ENCODE measurements around the gene ENOX1.

ENOX1 gene

DNA sequence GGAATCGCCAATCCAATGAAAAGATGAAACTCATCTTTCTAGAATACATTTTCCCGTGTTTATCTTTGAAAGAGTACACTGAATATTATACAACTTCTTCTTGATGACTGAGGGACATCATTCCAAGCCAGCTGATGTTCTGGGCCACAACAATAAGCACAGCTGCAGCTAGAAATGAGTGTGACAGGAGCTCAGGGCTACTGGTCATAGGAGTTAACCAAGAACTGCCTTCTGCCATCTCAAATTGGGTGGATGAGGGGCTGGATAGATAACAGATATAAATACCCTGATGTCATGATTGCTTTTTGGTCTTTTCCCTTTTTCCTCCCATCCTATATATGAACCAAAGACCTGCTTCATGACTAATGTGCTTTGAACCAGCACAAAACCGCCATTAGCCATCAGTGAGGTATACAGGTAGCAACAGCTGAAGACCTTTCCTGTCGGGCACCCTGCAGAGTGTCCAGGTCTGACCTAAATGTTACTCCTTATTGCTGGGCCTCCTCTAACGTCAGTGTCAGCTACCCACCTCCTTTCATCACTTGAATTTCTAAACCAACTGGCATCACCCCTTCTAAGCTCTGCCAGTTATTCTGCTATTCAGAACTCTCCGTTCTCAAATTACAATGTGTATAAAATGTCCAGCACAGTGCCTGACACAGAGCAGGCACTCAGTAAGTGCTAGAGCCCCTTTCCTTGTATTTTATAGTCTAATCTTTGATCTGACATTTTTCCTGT is 178.2 kb downstream of the ENOX1 start:
- no peak for DNase-seq (ENCODE audit: low read depth)

DNA sequence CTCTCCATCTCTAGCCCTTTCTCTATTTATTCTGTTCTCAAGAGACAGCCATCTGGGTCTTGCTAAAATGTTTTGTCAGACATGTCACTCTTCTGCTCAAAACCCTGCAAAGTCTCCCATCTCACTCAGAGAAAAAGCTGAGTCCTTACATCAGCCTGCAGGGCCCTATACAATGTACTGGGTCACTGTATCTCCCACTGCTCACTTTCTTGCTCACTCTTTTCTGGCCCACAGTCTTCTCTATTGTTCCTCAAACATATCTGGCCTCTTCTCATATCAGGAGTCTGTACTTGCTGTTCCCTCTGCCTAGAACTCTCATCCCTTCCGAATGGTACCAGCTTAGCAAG is 189.2 kb downstream of the ENOX1 start:
- DNase-seq (ENCODE audit: low read depth): no peak

DNA sequence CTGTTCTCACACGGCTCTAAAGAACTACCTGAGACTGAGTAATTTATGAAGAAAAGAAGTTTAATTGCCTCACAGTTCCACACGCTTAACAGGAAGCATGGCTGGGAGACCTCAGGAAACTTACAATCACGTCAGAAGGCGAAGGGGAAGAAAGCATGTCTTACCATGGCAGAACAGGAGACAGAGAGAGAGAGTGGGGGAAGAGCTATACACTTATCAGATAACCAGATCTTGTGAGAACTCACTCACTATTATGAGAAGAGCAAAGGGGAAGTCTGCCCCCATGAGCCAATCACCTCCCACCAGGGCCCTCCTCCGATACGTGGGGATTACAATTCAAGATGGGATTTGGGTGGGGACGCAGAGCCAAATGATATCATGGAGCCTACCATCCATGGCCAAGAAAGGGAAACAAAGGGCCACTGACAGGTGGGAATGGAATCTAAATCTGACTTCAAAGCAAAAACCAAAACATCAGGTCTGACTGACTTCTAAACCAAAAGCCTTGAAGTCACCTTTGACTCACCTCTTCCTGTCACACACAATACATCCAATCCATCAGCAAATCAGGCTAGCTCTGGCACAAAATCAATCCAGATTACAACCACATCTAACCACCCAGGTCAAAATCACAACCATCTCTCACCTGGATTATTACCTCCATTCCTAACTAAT is 189.7 kb downstream of the ENOX1 start:
- DNase-seq (ENCODE audit: low read depth): no peak

DNA sequence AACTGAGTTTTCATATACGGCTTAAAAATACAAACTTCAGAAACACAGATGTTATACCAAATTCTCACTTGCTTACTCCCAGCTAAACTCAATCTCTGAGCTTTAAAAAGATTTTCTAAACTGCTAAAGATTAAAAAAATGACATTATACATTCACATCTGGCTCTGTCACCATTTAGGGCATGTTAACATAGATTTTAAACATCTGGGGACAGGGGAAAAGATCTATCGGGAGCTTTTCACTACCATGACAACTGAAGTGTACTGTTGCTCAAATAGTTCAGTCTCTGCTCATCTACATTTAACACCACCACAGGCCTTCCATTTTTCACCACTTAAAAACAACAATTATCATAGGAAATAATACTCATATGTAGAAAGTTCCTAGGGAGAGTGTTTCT is 190.8 kb downstream of the ENOX1 start:
- no peak for DNase-seq (ENCODE audit: low read depth)

DNA sequence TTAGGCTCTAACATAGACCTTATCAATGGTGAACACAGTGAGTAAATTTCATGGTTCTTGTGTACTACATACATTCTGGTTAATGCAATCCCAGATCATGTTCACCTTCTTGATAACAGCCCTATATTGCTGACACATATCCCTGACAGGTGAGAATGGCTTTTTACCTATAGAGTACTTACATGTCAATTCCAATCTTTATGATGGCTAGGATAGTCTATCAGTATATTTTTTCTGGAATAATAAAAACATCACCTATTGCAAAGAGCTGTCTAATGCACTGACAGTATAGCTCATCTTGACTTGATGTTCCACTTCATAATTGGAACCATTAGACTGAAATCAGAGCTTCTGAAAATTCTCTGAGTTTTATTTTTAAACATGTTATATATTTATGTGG is 199.4 kb downstream of the ENOX1 start:
- no peak for DNase-seq (ENCODE audit: low read depth)

DNA sequence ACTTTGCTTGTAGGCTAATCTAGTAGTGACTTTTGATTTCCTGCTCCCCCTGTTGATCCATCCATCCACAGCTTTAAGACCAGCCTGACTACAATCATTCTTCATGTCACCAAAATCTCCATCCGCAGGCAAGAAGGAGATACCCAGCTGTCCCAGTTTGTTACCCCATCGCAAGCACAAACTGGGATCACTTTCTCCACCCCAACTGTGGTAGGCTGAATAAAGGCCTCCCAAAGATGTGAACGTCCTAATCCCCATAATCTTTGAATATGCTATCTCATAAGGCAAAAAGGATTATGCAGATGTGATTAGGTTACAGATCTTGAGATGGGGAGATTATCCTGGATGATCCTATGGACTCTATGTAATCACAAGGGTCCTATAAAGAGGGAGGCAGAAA is 202.0 kb downstream of the ENOX1 start:
- no peak for DNase-seq (ENCODE audit: low read depth)

DNA sequence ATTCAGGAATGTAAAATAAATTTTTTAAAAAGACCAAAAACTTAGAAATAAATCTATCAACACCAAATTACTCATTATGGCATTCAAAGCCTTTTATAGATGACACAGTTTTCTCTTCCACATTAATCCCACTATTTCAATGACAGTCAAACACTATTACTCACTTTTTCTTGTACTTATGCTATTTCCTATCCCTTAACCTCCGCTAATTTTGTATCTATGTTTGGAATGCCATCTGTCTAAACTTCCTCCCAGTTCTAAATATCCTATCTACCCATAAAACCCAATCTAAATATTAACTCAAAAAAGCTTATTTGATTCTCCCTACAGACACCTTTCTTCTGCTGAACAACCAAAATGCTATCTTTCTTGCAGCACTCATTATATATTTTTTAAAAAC is 203.5 kb downstream of the ENOX1 start:
- DNase-seq (ENCODE audit: low read depth): no peak

DNA sequence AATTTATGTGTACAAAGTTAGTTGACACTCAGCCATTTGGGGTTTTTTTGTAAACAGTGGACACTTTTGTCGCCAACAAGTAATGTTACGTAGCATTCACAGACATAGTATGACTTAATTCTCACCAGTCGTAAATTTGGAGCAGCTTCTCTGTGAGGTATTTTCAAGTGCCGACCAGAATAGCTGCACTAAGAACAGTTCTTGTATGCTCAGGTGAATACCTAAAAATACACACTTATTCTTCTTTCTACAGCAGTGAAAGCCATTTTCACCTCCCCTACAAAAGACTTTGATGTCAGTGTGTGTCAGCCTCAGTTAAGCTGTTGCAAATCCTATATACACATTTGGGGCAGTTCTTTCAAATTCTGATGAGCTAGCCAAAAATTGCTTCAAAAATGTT is 206.5 kb downstream of the ENOX1 start:
- no peak for DNase-seq (ENCODE audit: low read depth)

DNA sequence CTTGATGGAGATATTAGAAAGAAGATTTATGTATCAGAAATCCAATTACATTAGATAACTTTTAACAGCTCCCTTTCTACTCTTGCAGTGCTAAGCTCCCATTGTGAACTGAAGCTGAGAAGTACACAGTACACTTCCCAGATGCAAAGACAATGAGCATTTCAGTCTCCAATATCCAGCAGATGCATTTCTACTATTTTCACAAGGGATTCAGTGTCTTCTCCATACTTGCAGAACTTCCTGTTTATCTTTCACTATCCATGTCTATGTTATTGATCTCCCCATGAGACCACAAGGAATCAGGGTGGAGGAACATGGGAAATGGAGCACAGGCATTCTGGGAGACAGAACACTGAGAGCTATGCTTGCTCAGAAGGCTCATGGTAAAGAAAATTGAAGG is 207.5 kb downstream of the ENOX1 start:
- no peak for DNase-seq (ENCODE audit: low read depth)

DNA sequence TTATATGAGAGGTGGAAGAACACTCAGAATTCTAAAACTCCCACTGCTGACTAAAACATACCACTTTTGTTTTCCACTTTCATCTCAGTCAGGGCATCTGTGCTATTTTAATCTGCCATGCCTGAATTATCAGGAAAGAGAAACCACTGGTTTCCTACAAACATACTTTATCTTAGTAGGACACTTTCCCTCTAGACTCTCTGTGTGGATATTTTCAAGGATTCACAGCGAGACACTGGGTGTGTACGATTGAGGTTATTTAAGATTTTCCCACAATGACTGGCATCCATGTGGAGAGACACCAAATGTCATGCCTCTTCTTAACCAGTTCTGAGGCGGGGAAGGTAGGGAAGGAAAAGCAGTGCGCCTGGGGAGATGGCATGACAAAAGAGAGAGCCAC is 212.2 kb downstream of the ENOX1 start:
- DNase-seq (ENCODE audit: low read depth): no peak

DNA sequence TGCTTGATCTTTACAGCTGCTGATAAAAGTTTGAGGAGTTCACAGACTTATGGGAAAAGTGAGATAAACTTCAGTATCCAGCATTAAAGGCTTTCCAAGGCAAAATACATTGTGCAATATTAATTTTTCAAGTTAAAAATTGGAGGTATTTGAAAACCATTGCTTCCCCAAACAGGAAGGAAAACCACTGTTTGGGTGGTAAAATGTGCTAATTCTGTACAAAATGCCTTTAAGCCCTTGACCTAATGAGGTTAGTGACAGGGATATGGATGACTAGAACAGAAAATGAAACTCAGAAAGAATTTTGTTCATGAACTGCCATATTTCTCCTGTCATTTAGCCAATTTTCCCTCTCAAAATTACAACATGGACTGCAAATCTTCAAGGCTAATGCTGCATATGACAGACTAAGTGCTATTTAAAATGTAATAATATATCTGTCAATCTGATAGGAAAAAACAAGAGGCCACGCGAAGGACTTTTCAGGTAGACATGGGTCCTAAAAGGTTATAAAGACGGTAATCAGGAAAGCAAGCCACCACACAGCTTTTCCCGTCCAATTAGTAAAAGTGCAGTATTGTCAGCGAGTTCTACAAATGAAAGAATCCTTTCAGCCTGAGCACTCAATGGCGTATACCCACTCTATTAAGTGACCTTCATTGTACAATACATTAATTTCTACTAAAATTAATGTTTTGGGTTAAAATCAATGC is 212.8 kb downstream of the ENOX1 start:
- no peak for DNase-seq (ENCODE audit: low read depth)

DNA sequence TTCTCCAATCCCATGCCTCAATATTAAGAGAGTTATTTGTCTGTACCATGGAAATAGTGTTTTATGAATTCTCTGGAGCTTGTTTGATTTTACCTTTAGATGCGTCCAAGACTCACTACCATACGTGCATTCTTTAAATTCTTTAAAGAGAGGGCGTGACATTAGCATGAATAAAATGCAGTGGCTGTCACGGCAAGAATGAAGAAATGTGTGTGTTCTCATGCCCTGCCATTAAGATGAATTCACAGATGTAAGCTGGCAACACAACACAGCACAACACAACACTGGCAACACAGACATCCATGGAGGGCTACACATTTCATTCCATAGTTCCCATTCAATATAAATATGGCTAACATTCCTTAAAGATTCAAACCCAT is 213.4 kb downstream of the ENOX1 start:
- no peak for DNase-seq (ENCODE audit: low read depth)

DNA sequence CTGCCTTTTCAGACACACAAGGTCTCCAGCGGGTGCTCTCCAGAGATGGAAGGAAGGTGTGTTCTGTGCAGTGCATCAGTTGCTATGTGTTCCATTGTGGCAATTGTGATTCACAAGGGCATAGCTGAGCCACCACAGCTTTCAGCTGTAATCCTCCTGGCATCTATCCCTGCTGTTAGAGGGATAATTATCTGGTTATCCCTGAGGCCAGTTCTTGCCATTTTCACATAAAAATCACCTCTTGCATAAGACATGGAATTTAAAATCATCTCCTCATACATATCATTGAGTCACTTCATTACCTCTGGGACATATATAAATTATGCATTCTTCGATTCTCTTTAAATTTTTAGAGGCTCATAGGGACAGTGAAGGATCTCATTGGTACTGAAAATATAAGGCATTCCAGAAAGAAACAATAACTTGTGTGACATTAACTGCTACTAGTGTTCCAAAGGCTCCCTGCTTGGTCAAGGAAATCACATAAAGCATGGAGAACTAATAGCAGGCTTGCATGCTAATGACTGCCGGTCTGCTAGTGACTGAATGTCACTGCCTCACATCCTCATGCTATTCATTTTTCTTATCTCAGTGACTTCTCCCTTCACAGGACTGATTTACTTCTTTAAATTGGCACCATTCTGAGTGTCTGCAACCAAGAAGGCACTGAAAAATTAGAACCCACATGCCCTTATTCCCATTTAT is 214.0 kb downstream of the ENOX1 start:
- DNase-seq (ENCODE audit: low read depth): peak; percentile 8

DNA sequence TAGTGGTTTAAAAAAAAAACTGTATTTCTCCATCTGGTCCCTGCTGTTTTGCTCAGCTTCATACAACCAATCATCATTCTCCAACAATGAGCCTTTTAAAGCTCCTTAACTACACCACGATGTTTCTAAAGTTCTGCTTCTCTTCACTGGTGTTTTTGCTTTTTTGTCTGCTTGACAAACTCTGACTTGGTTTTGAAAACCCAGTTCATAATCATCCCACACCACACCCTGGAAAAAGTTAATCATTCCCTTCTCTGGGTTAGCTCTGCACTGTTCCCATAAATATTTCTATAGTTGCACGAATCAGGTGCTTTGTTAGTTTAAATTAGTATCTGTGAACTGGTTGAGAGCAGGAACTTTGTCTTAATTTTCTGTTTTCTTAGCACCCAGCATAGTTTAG is 217.1 kb downstream of the ENOX1 start:
- DNase-seq (ENCODE audit: low read depth): no peak

DNA sequence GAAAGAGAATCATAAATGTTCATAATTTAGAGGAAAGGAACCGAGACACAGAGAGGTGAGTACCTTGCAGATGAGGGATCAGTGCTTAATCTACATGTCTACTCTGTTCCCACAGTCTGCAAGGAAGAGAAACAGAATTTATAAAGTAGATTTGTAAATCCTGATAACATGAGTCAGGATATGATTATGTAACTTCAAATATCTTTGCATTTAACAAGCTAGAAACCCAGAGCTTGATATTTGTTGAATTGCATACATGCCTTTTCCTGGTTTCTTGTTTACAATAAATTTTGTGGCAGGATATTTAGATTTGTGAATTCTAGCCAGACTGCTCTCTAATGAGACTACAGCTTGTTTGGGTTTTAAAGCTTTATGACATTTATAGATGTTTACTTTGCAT is 219.2 kb downstream of the ENOX1 start:
- DNase-seq (ENCODE audit: low read depth): no peak

DNA sequence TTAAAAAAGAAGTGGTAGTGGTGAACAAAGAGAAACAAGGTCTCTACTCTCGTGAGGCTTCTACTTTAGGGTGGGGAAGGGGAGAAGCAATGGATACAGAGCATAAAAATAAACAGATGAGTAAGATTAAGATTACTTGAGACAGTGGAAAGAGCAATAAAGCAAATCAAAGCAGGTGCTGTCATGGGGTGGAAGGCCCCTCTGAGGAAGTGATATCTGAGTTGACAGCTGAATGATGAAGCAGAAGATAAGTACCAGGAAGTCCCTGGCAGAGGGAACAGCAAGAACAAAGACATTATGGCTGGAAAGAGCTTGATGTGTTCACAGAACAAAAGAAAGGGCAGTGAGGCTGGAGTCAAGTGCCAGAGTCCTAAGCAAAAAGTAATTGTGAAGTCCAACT is 221.8 kb downstream of the ENOX1 start:
- no peak for DNase-seq (ENCODE audit: low read depth)

DNA sequence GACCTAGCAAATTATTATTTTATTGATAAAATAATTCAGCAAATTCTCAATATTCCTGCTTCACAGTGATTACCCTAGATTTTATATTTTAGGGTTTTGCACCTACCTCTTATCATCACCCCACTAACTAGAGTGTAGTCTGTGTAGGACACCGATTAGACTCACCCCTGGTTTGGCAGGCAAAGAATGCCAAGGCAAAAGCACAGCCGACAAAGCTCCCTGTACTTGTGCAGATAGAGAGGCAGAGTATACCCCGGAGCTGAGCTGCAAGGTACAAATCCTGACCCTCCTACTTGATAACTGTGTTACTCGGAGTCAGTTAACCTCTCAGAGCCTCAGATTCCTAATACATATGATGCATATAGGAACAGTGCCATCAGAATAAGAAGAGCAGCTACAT is 225.7 kb downstream of the ENOX1 start:
- no peak for DNase-seq (ENCODE audit: low read depth)

DNA sequence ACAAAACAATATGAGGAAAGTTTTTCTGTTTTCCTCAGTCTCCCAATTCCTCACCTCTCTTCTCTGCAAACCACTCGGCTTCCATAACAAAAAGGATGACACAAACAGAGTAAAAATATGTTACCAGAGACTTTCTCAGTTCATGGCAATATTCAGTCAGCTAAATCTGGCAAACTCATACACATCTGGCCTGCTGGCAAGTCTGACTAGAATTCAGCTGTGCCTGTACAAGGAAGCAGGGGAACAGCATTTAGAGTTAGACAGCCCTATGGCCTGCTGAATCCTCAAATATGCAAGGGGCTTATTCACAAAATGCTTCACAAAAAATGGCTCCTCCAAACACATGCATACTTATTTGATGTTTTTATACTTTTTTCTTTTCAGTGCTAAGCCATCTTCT is 227.8 kb downstream of the ENOX1 start:
- DNase-seq (ENCODE audit: low read depth): peak; percentile 12

DNA sequence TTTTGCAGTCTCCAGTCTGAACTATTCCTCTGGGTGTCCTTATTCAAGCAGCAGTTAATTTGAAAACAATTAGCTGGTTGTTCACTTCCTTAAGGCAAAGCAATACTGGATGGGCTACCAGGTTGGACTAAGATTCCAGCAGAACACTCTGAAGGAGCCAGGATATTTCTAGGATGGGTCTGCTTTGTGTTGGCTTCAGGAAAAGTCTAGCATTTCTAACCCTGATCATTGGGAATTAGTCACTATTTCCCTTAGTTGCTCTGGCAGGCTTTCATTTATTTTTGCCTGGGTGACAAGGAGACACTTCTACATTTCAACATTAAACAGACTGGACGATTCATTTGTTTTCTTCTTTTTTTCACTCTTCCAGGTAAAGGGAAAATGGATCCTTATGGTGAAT is 228.4 kb downstream of the ENOX1 start:
- no peak for DNase-seq (ENCODE audit: low read depth)

DNA sequence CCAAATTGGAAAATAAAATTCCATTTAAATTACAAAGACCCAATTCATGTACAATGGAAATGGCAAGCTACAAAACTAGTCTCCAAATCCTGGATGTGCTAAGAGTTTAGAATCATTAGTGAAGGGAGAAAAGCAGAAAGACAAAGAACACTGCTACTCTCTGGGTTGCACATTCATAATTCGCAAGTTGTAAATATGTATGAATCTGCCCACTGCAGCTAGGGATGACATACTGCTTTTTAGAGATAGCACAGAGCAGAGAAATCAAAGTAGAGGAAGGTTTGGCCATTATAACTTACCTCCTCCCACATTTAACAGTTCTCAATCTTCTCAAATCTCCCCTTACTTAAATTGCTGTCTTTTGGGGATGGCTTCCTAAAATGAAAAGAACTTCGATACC is 231.1 kb downstream of the ENOX1 start:
- DNase-seq (ENCODE audit: low read depth): no peak

DNA sequence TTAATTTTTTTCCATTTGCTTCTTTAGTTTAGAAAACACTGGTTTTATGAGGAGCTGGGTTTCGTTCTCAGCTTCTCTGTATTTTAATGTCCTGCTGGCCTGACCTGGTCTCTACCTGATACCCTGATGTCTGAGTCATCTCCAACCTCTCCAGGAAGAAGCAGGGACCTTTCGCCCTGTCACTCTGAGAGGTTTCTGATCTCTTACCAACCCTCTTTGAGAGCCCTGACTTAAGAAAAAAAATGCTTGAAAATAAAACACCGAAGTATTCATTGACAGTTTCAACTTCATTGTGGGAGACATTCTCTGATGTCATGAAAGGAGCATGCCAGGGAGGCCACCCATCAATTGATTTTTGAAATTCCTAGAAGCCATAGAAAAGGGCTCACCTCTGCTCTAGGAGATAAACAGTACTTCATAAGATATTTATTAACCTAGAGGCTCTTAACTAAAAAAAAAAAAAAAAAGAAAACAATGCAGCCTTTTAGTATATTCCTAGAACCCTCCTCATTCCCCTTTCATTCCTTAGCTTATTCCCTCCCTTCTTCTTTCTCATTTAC is 234.8 kb downstream of the ENOX1 start:
- no peak for DNase-seq (ENCODE audit: low read depth)

DNA sequence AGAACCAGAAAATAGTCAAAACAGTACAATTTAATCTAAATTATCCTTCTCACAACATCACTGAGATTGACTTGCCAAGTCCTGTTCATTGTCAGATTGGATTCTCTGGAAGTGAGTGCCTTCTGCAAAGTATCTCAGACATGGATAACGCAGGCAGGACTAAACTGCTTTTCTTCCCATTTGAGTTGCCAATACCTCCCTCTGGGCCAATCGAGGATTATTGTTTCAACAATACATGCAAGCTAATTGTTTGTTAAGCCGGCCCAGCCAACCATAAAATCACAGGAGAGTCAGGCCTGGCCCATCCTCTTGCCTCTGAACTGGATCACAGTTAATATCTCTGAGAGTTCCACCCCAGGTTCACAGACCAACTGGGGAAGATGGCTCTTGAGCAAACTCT is 240.0 kb downstream of the ENOX1 start:
- no peak for DNase-seq (ENCODE audit: low read depth)

DNA sequence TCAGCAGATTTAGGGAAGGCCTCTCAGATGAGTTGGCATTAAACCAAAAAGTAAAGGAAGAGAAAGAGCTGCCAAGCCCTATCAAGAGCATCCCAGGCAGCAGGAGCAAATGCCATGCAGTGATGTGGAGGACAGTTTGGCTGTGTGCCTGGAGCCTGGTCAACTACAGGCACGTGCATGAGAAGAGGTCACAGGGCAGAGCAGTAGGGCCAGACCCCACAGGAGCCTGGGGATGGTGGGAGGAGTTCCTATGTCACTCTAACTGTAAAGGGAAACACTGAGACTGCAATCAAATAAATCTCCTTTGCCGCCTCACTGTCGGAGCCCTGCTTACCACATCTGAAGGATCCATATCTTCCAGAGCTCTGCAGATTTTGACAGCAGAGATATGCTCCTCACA is 240.5 kb downstream of the ENOX1 start:
- peak; percentile 41 for DNase-seq (ENCODE audit: low read depth)
